Prostate gland (tissue), 2 donors: ENCODE results near the gene CDK5RAP2. TPM values are rescaled to one million over a fixed set of nuclear protein-coding genes. Genes with fewer than 3 reads are reported as not detected.

Experiments used
- DNase-seq: peaks from one replicate; pipeline ENCODE4 v3.0.0-alpha.2; 2019; ENCODE audit warnings: low spot score
- H3K27ac ChIP-seq, 2 donors: fragments of 200-600 bp; sonication (generic); 2 replicates each; pipeline ENCODE4 v1.5.1; 2017 to 2019
- H3K27me3 ChIP-seq: fragments of 200-600 bp; sonication (generic); replicated peaks from 2 replicates; pipeline ENCODE4 v1.5.1; 2019; ENCODE audit not compliant: insufficient read depth
- H3K36me3 ChIP-seq, 2 donors: fragments of 200-600 bp; sonication (generic); 1 replicate in 1 of 2; 2 replicates in 1 of 2; pipeline versions ENCODE4 v1.5.1 to v1.8.1; 2017 to 2019
- H3K4me1 ChIP-seq: fragments of 200-600 bp; sonication (generic); replicated peaks from 2 replicates; pipeline ENCODE4 v1.5.1; 2019
- H3K4me3 ChIP-seq, 2 donors: fragments of 200-600 bp; sonication (generic); 2 replicates each; pipeline ENCODE4 v1.5.1; 2017 to 2019
- H3K9me3 ChIP-seq: fragments of 200-600 bp; sonication (generic); 2 replicates; pipeline ENCODE4 v1.5.1; 2017
- CTCF ChIP-seq, 4 experiments: fragments of 200-600 bp in 2 of 4; fragments of 450-650 bp in 2 of 4; sonication (generic) in 2 of 4; IDR thresholded peaks; 1 replicate in 3 of 4; 2 replicates in 1 of 4; pipeline ENCODE4 v1.5.1; 2016 to 2019; ENCODE audit warnings: antibody characterized with exemption in 4 of 4, mild to moderate bottlenecking in 2 of 4, moderate library complexity in 2 of 4
- POLR2A ChIP-seq: fragments of 450-650 bp; IDR thresholded peaks from one replicate; pipeline ENCODE4 v1.6.1; 2016; ENCODE audit warnings: antibody characterized with exemption, mild to moderate bottlenecking
- POLR2AphosphoS5 ChIP-seq: sonication (generic); formaldehyde crosslinking; IDR thresholded peaks from one replicate; pipeline ENCODE4 v1.6.1; 2017; ENCODE audit warnings: antibody characterized with exemption
- WGBS: methylation state at CpG from one replicate; pipeline ENCODE4 v1.1.5; 2018; 5-methylcytosine and 5-hydroxymethylcytosine counted together
- intact Hi-C: fragments of 100-400 bp; cut with DNase I; formaldehyde crosslinking; loops from one replicate; pipeline ENCODE4 v1.14.2; 2022
- total RNA-seq, 2 donors: library from RNA; depleted of rRNA; stranded (reverse); fragments of >200 nt; gene quantifications; one replicate each; pipeline ENCODE4 v1.1.0, GENCODE V29; 2016

The CDK5RAP2 gene
- total RNA-seq, 2 donors from 2014 or later: 48.6 to 54.1 TPM

- Histone ChIP-seq H3K36me3 (no peaks in the 10 kb centered on the region), H3K27ac (no peak overlapping the region)
Observed at GRCh38 chr9:120442308-120442995, 137.5 kb downstream of the CDK5RAP2 start.

GRCh38 chr9:120441426-120442307 is 138.3 kb downstream of the CDK5RAP2 start:
- no peak overlapping the region for H3K4me3 ChIP-seq
- no peaks in the 10 kb centered on the region for H3K4me1 ChIP-seq
- TF ChIP-seq POLR2A (no peak), CTCF (IDR thresholded peaks at IDR 0.05) (no peak), POLR2AphosphoS5 (no peak)
- 72% methylated on average over 9 of the region's 9 CpGs for WGBS
- intact Hi-C loops: no loop called here
- no peak overlapping the region for H3K27ac ChIP-seq
- H3K27me3 ChIP-seq: no peaks in the 10 kb centered on the region
- no peaks in the 10 kb centered on the region for H3K9me3 ChIP-seq
- no peak for DNase-seq
- no peaks in the 10 kb centered on the region for H3K36me3 ChIP-seq

More at GRCh38 chr9:120442308-120442995, 137.5 kb downstream of the CDK5RAP2 start:
- no peak for DNase-seq
- intact Hi-C loops: no loop called here
- H3K4me1 ChIP-seq: no peaks in the 10 kb centered on the region
- TF ChIP-seq CTCF (IDR thresholded peaks at IDR 0.05) (no peak), POLR2A (no peak), POLR2AphosphoS5 (no peak)
- no peaks in the 10 kb centered on the region for H3K27me3 ChIP-seq
- 54% methylated on average over 6 of the region's 6 CpGs for WGBS
- no peak overlapping the region for H3K4me3 ChIP-seq
- H3K9me3 ChIP-seq: no peaks in the 10 kb centered on the region

GRCh38 chr9:120440791-120441190 is 139.2 kb downstream of the CDK5RAP2 start:
- intact Hi-C loops: no loop called here
- no peaks in the 10 kb centered on the region for H3K27me3 ChIP-seq
- H3K4me3 ChIP-seq: no peak overlapping the region
- no peaks in the 10 kb centered on the region for H3K36me3 ChIP-seq
- TF ChIP-seq POLR2AphosphoS5 (no peak), POLR2A (no peak), CTCF (IDR thresholded peaks at IDR 0.05) (no peak)
- H3K9me3 ChIP-seq: no peaks in the 10 kb centered on the region
- WGBS: 100% methylated on average over 1 of the region's 1 CpG
- no peak for DNase-seq
- H3K27ac ChIP-seq: no peak overlapping the region
- no peaks in the 10 kb centered on the region for H3K4me1 ChIP-seq

- intact Hi-C loops: no loop called here
- Histone ChIP-seq H3K4me1 (no peaks in the 10 kb centered on the region), H3K9me3 (no peaks in the 10 kb centered on the region), H3K36me3 (no peaks in the 10 kb centered on the region), H3K27me3 (no peaks in the 10 kb centered on the region), H3K4me3 (no peak overlapping the region), H3K27ac (no peak overlapping the region)
- TF ChIP-seq CTCF (IDR thresholded peaks at IDR 0.05) (no peak), POLR2A (no peak), POLR2AphosphoS5 (no peak)
- 90% methylated on average over 1 of the region's 1 CpG for WGBS
- no peak for DNase-seq
Observed at GRCh38 chr9:120439926-120440325, 140.0 kb downstream of the CDK5RAP2 start.
